GM19397 (cell line): ENCODE data around the gene IREB2.
A peak's percentile ranks its signal among the peaks of the same experiment; 100 is the strongest.

Source experiments
- ATAC-seq: cut with Tn5 transposase; IDR thresholded peaks from one replicate; pipeline ENCODE4 v1.9.1; 2021; ENCODE audit warnings: mild to moderate bottlenecking, moderate library complexity; ENCODE audit not compliant: unreplicated experiment

The IREB2 gene

DNA sequence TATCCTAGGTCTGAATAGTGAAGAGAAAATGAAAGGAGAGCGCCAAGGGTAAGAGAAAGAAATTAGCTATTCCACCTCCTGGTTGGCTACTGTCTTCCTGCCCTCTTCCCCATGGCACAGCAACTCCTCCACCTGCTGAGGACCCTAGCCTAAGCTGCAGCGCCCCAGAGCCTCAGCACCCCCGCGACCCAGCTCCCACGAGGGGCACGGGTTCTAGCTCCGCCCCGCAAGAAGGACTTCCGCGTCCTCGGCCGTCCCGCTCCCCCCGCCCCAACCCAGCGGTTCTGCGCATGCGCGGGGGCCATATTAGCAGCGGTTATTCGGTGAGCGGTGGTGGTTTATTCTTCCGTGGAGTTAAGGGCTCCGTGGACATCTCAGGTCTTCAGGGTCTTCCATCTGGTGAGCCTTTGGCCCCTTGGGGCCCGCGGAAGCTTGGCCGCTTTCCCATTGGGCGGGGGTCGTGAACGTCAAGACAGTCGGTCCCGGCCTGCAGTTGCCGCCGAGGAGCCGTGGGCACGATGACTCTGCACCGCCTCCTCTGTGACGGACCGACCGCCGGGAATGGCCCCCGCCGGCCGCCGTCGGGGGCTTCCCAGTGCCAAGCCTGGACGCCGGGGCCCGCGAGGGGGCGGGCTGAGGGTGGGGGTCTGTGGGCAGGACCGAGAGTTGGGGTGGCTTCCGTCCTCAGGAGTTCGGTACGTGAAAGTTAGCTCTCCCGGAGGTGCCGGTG lies 102.3 kb downstream of the IREB2 start, which contains the start of gene PSMA4:
Gene PSMA4, plus strand, starts transcription at position 304 of the 730 bp plus-strand sequence. CDS start 1,484 bp downstream, outside the sequence.
- ATAC-seq, result peak; percentile 87

DNA sequence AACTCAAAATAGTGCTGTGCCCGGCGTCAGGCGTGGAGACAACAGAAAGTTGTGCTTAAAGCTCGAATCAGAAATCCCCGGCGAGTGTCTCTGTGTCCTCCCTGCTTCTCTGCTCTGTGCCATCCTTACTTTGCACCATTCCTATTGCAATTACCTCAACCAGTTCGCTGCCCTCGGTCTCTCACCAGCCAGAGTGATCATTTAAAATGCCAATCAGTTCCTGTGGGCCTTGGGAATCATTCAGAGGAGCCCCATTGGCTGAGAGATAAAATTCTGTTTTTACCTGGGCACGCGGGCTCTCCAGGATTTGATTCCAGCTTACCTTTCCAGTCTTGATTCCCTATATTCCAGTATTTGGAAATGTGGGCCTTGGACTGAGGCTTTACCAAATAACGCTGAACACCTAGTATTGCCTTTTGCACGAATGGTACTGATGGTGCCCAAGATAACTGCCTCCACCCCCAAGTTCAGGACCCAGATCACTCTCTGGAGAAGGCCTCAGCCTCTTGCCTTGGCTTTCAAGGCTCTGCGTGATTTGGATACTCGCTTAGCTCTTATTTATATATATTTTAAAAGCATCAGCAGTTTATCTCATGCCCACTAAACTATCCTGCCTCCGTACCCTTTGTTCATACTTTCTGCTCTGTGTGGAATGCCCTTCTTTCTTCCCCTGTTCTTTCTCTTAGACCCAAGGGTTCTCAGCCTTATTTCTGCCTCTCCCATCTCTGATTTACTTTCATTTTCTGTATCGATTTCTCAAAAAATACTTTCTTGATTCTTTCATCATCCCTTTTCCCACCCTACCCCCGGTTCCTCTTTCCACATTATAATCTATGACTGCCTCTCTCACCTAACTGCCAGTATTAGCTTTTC lies 103.1 kb downstream of the IREB2 start:
- no peak for ATAC-seq

DNA sequence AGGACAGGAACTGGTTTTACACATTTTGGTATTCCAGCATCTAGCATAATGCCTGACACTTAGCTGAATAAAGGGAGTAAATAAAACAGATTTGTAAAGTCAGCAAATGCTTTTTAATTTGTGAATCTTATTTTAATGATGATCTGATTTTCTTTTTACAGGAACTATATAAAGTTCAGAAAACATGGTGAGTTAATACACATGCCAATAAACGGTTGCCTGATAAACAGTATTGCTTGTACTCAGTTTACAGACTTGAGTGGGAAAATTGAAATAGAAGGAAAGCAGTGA lies 103.7 kb downstream of the IREB2 start:
- no peak for ATAC-seq

DNA sequence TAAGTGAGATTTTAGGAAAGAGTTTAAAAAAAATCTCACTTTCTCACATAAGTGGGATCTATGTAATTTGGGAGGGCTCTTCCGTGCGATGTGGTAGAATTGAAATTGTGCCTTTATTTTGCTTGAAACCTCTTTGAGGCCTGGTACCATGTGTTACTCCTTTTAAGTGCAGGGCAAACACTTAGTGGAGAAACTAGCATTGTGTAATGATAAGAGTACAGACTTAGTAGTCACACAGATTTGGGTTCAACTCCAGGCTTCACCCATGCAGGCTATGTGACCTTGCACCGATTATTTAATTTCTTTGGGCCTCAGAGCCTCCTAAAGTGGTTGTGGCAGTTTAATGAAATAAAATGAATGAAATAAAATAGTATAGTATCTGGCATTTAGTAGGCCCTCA lies 104.6 kb downstream of the IREB2 start:
- no peak for ATAC-seq

DNA sequence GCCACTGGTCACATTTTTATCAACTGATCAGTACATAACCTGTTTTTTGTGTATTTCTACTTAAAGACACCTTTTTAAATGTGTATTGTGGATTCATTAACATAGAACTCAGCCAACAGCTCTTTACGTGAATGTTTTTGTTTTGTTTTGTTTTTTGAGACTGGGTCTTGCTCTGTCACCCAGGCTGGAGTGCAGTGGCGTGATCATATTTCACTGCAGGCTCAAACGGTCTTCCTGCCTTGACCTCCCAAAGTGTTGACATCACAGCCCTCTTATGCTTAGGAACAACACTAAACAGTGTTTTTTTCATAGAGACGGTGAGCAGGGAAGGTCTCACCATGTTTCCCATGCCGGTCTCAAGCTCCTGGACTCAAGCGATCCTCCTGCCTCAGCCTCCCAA lies 112.2 kb downstream of the IREB2 start:
- ATAC-seq, result no peak

DNA sequence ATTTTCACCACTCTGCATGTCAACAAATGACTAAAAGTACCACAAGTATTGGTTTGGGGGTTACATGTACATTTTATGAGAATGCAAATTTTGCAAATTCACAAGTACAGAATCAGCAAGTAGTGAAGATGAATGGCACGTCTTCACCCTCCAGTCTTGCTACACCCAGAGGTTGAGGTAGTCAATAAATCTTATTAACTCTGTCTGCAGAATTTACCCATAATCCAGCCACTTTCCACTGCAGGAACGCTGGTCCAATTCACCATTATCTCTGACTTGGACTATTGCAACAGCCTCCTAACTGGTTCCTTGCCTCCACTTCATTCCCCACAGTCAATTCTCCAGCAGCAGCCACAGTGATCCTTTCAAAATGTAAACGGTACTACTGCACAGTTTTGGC lies 112.8 kb downstream of the IREB2 start:
- ATAC-seq, result no peak
